NCI-H2196 (cell line): ENCODE results near the gene GPN3.
"Not testable (repeated sequence)": the region's sequence is repeated elsewhere in the genome, so short reads cannot be mapped to it uniquely, and the experiment has no call there.

ENCODE experiments used
- DNase-seq: peaks from one replicate; lab custom pipeline; 2025; ENCODE audit not compliant: unreplicated experiment; lab: John Stamatoyannopoulos, UW

Gene GPN3

DNA sequence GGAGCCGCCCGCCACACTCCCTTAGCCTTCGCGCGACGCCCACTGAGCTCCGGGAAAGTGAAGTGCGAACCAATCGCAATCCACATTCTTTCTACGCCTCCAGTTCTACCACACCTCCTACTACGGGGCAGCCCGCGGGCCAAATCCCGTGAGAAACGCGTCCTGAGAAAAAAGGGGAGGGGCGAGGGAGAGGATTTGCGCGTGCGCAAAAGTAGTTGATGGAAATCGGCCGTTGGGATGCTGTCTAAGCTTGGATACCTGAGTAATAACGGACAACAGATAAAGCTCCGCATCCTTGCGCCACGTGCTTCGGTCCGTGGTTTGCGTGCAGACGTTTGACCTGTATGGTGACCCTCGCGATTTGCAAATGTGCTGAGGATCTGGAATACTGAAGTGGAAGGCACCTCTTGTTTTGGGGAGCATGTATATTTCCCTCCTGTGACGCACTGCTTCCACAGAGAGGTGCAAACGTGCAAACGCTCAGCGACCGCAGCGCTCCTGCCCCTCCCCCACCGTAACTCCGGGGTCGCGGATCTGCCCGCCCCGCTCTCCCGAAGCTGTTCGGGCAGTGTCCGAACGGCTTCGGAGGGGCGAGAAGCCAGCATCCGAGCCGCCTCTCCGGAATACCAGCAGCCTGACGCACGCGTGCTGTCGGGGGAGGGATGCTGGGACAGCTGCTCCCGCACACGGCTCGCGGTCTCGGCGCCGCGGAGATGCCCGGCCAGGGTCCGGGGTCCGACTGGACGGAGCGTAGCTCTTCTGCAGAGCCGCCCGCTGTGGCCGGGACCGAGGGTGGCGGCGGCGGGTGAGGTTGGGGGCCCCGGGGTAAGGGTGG is at the start of gene GPN3, which contains the start of gene FAM216A:
GPN3 (minus strand) TSS at position 44 of the 835 bp plus-strand sequence. CDS start 54 bp downstream, outside the sequence.
FAM216A (plus strand) TSS at position 632 of the 835 bp plus-strand sequence; CDS start at position 663, 31 bp downstream.
- peak; percentile 96 for DNase-seq

DNA sequence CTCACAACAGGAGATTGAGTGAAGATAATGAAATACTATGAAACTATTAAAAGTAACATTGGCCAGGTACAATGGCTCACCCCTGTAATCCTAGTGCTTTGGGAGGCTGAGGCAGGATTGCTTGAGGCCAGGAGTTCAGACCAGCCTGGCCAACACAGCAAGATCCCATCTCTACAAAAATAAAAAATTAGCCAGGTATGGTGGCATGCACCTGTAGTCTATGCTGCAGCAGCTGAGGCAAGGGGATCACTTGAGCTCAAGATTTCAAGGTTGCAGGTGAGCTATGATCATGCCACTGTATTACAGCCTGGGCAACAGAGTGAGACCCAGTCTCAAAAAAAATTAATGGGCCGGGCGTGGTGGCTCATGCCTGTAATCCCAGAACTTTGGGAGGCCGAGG is 48.9 kb upstream of the GPN3 start:
- no peak for DNase-seq

DNA sequence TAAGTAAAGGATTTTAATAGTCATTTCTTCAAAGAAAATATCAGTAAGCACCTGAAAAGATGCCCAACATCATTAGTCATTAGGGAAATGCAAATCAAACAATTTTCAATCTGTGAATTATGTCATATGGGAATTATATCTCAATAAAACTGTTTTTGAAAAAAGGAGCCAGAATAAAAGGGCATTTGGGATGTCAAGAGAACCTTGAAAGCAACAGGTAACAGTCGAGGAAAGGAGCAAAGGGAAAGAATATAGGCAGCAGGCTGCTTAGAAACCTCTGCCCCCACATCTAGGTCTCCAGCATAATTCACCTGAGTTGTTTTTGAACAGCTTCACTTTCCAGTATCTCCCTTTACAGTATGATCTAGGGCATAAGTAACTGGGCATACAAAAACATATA is 46.3 kb upstream of the GPN3 start:
- DNase-seq, result no peak

DNA sequence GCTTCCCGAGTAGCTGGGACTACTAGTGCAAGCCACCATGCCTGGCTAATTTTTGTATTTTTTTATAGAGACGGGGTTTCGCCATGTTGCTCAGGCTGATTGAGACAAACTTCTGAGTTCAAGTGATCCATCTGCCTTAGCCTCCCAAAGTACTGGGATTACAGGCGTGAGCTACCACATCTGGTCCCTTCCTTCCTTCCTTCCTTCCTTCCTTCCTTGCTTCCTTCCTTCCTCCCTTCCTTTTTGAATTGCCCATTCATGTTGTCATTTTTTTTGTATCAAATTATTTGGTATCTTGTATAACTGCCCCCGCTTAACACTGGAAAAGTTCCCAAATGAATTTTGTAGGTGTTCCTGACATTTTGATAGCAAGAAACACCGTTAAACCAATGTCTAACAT is 45.8 kb upstream of the GPN3 start:
- no peak for DNase-seq

DNA sequence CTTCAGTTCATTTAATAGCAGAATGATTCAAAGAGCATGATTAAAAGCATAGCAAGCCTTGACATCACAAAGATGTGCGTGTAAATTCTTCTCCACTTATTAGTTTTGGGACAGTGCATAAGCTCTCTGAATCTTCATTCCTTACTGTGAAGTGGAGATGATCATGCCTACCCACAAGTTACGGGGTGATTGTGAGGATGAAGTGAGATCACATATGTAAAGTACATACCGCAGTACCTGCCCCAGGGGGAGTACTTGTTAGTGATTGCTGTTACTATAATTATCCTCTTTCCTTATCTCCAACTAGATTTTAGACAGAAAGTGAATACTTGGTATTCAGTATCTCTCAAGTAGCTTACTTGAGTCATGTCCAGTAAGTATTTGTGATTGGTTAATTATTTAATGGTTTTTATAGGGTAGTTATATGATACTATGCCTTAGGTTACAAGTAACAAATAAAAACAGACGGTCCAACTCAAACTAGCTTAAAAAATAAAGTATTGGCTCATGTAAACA is 40.1 kb upstream of the GPN3 start:
- no peak for DNase-seq

DNA sequence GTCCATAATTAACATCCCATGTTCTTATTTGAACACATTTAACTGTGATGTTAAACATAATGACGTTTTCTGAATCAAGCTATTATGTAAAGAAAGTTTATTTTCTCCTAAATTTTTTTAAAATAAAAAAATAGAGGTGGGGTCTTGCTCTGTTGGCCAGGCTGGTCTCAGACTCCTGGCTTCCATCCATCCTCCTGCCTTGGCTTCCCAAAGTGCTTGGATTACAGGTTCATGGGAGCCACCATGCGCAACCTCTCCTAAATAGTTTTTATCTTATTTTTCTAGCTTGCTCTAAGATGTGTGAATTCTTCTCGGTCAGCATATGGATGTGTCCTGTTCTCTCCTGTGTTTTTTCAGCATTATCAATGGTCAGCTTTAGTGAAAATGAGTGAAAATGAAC is 37.3 kb upstream of the GPN3 start:
- no peak for DNase-seq

DNA sequence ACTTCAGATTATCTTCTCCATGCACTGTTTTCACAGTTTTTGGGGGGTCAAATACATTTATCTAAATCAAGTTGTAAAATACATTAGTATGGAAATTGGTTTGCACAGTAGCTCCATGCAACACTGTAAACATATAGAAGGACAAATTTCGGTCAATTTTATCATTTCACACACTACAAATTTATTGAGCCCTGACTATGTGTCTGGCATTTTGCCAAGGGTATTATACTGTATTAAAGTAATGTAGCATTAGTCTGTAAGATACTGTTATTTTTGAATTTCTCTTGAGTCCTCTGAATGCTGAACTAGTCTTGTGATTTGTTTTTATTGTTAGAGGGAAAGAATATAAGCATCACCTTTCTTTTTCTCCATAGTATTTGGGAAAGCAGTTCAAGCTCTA is 35.4 kb upstream of the GPN3 start:
- DNase-seq, result no peak

DNA sequence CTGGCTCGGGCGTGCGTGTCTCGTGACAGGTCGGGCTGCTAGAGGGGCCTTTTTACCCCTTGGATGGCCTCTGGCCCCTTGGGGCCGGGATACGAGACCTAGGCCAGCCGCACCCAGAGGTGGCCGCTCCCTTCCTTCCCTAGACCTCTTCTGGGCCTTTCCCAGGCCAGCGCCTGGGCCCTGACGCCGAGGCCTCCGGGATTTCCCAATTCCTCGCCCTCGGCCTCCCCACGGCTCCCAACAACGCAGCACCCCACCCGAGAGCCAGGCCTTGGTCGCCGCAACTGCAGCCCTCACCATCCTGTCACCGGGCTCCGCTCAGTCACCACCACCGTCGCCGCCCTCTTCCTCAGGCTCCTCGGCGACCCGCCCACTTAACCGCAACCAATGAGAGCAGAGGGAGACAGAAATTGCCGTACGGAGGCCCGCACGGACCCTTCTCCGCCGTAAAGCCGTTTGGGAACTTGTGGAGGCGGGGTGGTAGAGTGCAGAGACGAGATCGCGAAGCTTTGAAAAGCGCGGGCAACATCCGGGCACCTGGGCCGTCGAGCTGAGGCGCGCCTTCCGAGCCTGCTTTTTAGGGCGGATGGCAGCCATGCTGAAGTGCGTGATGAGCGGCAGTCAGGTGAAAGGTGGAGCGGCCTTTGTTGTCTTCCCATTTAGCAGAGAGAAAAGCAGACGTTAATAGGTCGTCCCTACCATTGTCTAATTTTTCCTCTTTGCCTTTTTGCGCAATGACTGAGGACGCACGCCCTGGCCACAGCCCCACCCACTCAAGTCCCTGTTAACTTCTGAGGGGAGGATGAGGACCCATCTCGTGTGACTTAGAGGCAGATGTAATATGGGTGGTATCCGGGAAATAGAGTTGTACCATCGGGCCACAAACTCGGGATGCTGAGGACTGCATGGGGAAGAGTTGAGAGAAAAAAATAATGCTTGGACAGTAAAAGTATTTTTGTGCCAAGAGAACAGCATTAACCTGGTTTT is 34.0 kb upstream of the GPN3 start, which contains the start of the genes RAD9B and VPS29:
RAD9B (plus strand) TSS at position 580 of the 987 bp plus-strand sequence; CDS start at position 587, 7 bp downstream.
VPS29 (minus strand) TSS at position 360 of the 987 bp plus-strand sequence; CDS start at position 300, 60 bp downstream.
- DNase-seq, result peak; percentile 98

DNA sequence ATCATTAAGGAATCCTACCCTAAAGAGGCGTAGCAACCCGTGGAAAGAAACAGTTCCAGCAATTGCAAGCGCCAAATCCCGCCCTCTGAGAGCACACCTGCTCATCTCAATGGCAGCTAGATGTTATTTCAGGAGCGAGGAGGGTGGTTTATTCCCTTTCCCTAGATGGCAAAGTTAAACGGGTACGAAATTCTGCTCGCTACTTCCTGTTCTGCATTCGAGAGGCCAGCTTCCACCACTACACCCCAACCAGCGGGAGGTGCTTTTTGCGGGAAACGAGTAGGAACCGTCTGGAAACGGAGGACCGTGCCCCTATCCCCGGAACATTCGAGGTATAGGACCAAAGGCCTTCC is 33.3 kb upstream of the GPN3 start:
- DNase-seq, result peak; percentile 65

DNA sequence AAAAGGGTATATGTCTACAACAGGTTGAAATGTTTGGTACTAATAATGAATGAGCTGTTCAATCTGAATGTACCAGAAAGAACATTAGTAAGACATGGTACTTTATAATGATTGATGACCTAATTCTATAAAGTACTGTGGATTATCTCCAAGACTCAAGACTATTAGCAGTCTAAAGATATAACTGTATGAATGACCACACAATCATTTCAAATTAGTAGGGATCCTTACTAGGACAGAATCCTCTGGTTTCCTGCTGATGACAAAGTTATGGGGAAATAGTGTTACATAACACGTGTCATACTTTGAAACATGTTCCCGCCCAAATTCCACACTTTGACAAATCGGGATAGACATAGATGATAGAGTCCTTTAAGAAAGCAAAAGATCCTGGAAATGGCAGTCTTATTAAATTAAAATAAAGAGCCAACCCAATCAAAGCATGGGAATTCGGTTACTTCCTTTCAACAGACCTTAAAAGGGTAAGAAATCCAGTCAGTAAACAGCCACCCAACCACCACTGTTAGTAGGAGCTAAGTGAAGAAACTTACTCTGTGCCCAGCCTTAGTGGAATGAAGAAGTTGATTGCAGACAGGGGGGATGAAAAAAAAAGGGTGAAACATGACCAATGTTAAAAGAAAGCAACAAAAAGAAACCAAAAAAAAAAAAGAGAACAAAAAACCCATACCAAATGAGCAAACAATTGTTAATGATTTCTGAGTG is 31.1 kb upstream of the GPN3 start:
- no peak for DNase-seq

DNA sequence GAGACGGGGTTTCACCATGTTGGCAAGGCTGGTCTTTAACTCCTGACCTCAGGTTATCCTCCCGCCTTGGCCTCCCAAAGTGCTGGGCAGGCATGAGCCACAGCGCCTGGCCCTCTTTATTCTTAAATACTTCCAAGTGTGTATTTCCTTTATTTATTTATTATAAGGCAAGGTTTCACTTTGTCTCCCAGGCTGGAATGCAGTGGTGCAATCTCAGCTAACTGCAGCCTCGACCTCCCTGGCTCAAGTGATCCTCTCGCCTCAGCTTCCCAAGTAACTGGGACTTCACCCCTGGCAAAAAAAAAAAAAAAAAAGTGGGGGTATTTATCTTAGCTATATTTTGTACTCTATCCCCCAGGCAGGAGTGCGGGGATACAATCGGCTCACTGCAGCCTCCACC is 7.4 kb upstream of the GPN3 start:
- DNase-seq, result no peak

DNA sequence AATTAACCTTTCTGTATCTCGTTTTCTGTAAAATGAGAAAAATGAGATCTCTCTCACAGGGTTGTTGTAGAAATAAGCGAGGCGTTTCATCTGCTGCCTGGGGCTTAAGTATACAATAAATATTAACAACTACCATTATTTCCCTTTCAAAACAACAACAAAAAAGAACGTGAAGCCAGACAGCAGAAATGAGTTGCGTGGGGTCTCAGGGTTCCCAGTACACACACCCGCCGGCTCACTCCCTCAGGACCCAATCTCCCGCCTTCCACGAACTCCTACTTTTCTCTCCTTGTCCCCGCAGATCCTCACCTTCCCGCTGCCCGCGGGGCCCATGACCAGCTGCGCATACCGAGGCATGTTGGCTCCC is 227 bp downstream of the GPN3 start:
- no peak for DNase-seq

DNA sequence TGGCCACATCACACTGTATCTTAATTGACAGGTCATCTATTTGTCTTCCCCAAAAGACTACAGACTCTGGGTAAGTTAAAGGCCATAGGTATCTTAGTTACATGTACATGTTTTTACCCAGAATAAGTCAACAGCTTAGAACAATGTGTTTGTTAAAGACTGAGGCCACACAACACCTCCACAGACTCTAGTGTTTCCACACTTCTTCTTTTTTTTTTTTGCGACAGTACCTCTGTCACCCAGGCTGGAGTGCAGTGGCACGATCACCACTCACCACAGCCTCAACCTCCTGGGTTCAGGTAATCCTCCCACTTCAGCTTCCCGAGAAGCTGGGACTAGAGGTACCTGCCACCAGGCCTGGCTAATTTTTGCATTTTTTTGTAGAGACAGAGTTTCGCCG is 1.3 kb downstream of the GPN3 start:
- DNase-seq, result no peak

DNA sequence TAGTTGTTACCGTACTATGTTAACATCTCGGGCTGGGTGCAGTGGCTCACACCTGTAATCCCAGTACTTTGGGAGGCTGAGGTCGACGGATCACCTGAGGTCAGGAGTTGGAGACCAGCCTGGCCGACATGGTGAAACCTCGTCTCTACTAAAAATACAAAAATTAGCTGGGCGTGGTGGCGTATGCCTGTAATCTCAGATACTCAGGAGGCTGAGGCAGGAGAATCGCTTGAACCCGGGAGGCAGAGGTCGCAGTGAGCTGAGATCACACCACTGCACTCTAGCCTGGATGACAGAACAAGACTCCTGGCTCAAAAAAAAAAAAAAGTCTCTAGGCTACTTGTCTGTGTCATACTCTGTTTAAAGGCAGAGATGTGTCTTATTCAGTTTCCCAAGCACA is 2.3 kb downstream of the GPN3 start:
- DNase-seq, result not testable (repeated sequence)

DNA sequence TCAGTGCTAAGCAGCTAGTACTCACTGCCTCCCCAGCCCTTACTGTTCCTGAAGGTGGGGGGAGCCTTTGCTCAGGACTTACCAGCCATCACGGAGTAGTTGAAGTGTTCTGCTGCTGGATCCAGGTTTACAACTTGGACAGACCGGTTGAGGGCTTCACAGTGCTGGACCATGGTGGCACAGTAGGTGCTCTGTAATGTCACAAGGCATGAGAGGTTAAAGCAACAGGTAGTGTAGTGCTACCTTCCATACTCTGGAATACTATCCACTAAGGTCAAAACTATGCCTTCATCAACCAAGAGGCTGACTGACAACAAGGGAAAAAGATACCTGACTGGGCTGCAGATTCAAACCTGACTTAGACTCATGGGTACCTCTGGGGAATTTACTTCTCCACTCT is 3.0 kb downstream of the GPN3 start:
- no peak for DNase-seq

DNA sequence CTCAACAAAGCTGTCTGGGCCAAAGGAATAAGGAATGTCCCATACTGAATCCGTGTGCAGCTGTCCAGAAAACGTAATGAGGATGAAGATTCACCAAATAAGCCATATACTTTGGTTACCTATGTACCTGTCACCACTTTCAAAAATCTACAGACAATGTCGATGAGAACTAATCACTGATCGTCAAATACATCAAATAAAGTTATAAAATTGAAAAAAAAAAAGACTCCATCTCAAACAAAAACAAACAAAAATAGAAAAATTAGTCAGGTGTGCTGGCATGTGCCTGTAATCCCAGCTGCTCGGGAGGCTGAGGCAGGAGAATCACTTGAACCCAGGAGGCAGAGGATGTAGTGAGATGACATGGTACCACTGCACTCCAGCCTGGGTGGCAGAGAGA is 6.9 kb downstream of the GPN3 start:
- not testable (repeated sequence) for DNase-seq

DNA sequence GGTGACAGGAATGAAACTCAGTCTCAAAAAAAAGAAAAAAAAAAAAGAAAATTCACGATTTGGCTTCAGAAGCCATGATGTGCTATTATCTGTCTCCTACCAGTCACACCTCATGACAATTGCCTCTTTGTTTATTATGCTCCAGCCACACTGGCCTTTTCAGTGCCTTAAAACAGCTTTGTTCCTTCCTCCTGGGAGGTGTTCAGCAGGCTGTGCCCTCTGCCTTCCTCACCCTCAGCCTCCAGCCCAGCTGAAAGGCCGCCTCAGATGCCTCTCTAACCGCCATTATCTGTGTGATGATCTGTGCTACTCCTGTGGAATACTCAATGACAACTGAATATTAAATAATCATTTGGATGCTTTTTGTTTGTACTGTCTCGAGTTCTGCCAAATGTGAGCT is 9.3 kb downstream of the GPN3 start:
- DNase-seq, result no peak

DNA sequence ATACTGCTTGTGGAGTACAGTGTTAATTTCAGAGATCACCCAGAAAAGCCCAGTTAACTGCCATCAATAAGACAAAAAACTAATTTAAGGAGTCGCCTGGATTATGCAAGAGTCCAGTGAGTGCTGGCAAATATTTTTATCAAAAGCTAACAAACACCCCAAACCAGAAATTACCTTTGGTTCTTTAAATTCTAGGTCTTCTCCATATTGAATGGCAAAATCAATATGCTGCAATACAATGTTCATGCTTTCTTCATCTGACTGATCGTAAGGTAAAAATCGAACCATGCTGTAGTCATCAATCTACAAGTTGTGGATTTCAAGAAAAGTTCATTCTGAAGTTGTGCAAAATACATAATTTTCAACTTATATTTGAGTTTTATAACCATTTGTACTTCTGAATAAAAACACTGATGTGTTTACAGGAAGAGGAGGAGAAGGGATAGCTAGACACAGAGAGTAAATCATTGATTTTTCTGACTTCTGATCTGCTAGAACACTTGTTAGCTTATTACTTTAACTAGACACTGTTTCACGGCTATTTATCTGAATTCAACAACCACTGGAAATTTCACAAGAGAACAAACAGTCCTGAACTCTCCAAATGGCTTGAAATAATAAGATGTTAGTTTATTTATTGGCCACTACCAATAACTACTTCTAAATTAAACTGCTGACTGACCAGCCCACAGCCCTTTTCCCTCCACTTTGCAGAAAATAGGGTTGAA is 14.3 kb downstream of the GPN3 start:
- DNase-seq, result no peak

DNA sequence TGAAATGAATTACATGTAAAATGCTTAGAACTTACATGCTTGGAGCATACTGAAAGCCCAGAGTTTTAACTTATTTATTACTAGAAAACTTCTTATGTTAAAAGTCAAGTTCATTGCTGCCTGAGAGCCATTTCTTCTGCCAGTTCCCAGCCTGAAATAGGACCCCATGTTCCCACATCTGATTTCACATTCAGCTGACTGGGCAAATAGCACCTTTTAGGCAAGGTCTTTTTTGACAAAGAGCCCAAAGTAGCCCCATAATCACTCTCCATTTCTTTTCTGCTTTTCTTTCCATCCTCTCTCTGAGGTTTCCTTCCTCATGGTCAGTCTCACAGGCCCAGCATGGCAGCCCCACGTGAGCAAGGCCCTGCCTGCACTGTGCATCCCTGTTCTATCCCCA is 16.8 kb downstream of the GPN3 start:
- DNase-seq, result no peak
